ENCODE results near the gene BPNT1.
"Not testable (repeated sequence)": the region's sequence is repeated elsewhere in the genome, so short reads cannot be mapped to it uniquely, and the experiment has no call there.

BPNT1 gene

GRCh38 chr1:220089650-220090556 is at the start of gene BPNT1:
BPNT1 (minus strand) TSS chr1:220089788; CDS start chr1:220079846, 9,942 bp downstream.
- DNase-seq: peak; percentile 95

- DNase-seq: no peak
Observed at GRCh38 chr1:220137019-220137786, 47.6 kb upstream of the BPNT1 start.

- no peak for DNase-seq
Observed at GRCh38 chr1:220135755-220136154, 46.2 kb upstream of the BPNT1 start.

- no peak for DNase-seq
Observed at GRCh38 chr1:220129479-220130210, 40.1 kb upstream of the BPNT1 start.

GRCh38 chr1:220127076-220127475 is 37.5 kb upstream of the BPNT1 start:
- no peak for DNase-seq

GRCh38 chr1:220124542-220124941 is 35.0 kb upstream of the BPNT1 start:
- no peak for DNase-seq

- no peak for DNase-seq
Observed at GRCh38 chr1:220123889-220124288, 34.3 kb upstream of the BPNT1 start.

GRCh38 chr1:220123066-220123465 is 33.5 kb upstream of the BPNT1 start:
- no peak for DNase-seq

GRCh38 chr1:220121791-220122530 is 32.4 kb upstream of the BPNT1 start:
- no peak for DNase-seq

GRCh38 chr1:220119043-220119512 is 29.5 kb upstream of the BPNT1 start:
- no peak for DNase-seq

- no peak for DNase-seq
Observed at GRCh38 chr1:220113136-220113695, 23.6 kb upstream of the BPNT1 start.

- DNase-seq: not testable (repeated sequence)
Observed at GRCh38 chr1:220112600-220112999, 23.0 kb upstream of the BPNT1 start.

- DNase-seq: not testable (repeated sequence)
Observed at GRCh38 chr1:220110473-220110872, 20.9 kb upstream of the BPNT1 start.

- no peak for DNase-seq
Observed at GRCh38 chr1:220099826-220100225, 10.2 kb upstream of the BPNT1 start.

GRCh38 chr1:220094016-220094911 is 4.7 kb upstream of the BPNT1 start, which contains the start of gene IARS2:
IARS2 (plus strand) TSS chr1:220094132; CDS start chr1:220094217, 85 bp downstream.
- DNase-seq: peak; percentile 93

- no peak for DNase-seq
Observed at GRCh38 chr1:220093361-220094015, 3.9 kb upstream of the BPNT1 start.

- no peak for DNase-seq
Observed at GRCh38 chr1:220092694-220093093, 3.1 kb upstream of the BPNT1 start.

- not testable (repeated sequence) for DNase-seq
Observed at GRCh38 chr1:220086261-220086686, 3.3 kb downstream of the BPNT1 start.

GRCh38 chr1:220084460-220084859 is 5.1 kb downstream of the BPNT1 start:
- no peak for DNase-seq

- no peak for DNase-seq
Observed at GRCh38 chr1:220077887-220078286, 11.7 kb downstream of the BPNT1 start.

Data from femur (tissue), 1 donor.